HG03196 (cell line): Measurements from ENCODE around the gene TCF4.

Source experiments
- ATAC-seq: cut with Tn5 transposase; IDR thresholded peaks from one replicate; pipeline ENCODE4 v1.9.1; 2021; ENCODE audit not compliant: unreplicated experiment

The TCF4 gene

GRCh38 chr18:55355223-55355622, 232.8 kb downstream of the TCF4 start:
- no peak for ATAC-seq

- ATAC-seq = no peak
Observed at GRCh38 chr18:55354795-55355194, 233.2 kb downstream of the TCF4 start.

GRCh38 chr18:55353806-55354205, 234.2 kb downstream of the TCF4 start:
- ATAC-seq = no peak

- ATAC-seq = no peak
Observed at GRCh38 chr18:55353391-55353790, 234.6 kb downstream of the TCF4 start.

GRCh38 chr18:55351980-55352714, 235.8 kb downstream of the TCF4 start:
- no peak for ATAC-seq

- ATAC-seq = no peak
Observed at GRCh38 chr18:55351241-55351691, 236.7 kb downstream of the TCF4 start.

- ATAC-seq = no peak
Observed at GRCh38 chr18:55349685-55350084, 238.3 kb downstream of the TCF4 start.

- no peak for ATAC-seq
Observed at GRCh38 chr18:55346961-55347740, 240.8 kb downstream of the TCF4 start.

- ATAC-seq = no peak
Observed at GRCh38 chr18:55346387-55346786, 241.6 kb downstream of the TCF4 start.

GRCh38 chr18:55345103-55345950, 242.7 kb downstream of the TCF4 start:
- ATAC-seq = no peak

- ATAC-seq = no peak
Observed at GRCh38 chr18:55343396-55344073, 244.5 kb downstream of the TCF4 start.

GRCh38 chr18:55340998-55341397, 247.0 kb downstream of the TCF4 start:
- ATAC-seq = no peak

- no peak for ATAC-seq
Observed at GRCh38 chr18:55339990-55340389, 248.0 kb downstream of the TCF4 start.

GRCh38 chr18:55338978-55339650, 248.9 kb downstream of the TCF4 start:
- ATAC-seq = no peak

GRCh38 chr18:55337908-55338521, 250.0 kb downstream of the TCF4 start:
- no peak for ATAC-seq

GRCh38 chr18:55337138-55337537, 250.9 kb downstream of the TCF4 start:
- no peak for ATAC-seq

GRCh38 chr18:55336438-55337100, 251.4 kb downstream of the TCF4 start:
- no peak for ATAC-seq

- ATAC-seq = no peak
Observed at GRCh38 chr18:55334875-55335274, 253.1 kb downstream of the TCF4 start.

- ATAC-seq = no peak
Observed at GRCh38 chr18:55331301-55331700, 256.7 kb downstream of the TCF4 start.
